ENCODE data around the gene NEDD4L. TPM values are rescaled to one million over a fixed set of nuclear protein-coding genes. Genes with fewer than 3 reads are reported as not detected.

The NEDD4L gene
- total RNA-seq, 2 experiments from 2014 or later: 3.2 to 3.3 TPM

DNA sequence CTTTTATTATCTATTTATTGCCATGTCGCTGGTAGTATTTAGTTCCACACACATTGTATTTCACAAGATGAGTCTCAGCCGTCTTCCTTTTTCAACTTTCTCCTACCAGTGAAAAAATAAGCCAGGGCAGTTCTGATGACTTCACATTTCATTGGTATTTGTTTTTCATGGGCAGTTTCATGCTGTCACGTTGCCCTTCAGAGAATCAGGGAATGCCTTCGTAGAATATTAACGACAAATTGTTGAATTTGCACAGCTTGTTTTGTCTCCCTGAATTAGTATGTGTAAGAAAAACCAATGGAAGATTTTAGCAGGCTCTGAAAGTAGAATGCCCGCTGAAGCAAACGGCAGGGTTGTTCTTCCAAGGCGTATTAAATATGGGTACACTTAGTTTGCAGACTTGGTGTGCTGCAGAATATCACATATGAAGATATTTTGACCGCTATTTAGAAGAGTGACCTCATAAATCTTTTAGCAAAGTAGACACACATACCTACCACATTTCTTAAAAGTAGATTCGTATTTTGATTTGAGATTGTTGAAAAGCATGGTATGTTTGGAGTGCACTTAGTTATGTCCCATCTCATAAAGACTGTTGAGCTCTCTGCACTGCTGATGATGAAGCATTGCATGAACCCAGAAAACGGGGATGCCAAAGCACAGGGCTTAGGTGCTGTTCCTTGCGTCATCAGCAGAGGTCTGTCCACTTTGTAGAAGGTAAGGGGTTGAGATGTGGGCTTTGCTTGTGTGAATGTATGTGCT is 2.9 kb downstream of the NEDD4L start:
- DNase-seq (ENCODE audit: low spot score): no peak
- H3K4me3 ChIP-seq (ENCODE audit: low read depth, low read length, poor library complexity, severe bottlenecking): no peak overlapping the region
- H3K9me3 ChIP-seq (ENCODE audit: low read length): no peaks in the 10 kb centered on the region
- ChIA-PET POLR2A (no interaction called here), CTCF (ENCODE audit: unreplicated experiment) (no interaction called here)
- intact Hi-C loops (cut with micrococcal nuclease; ENCODE audit: unreplicated experiment): loop anchor here (10.0 kb wide), 1 partner anchor 718 kb away; no protein-coding TSS in a partner anchor
- H3K4me1 ChIP-seq (ENCODE audit: insufficient read depth, low read length, poor library complexity, severe bottlenecking): peaks cover 6% of the 10 kb centered on the region
- no peak overlapping the region for H3K27ac ChIP-seq (ENCODE audit: low read depth, low read length, poor library complexity, severe bottlenecking)
- H3K36me3 ChIP-seq (ENCODE audit: insufficient read depth, low read length): no peaks in the 10 kb centered on the region
- H3K4me2 ChIP-seq (ENCODE audit: low read length): no peak overlapping the region
- H4K20me1 ChIP-seq (ENCODE audit: insufficient read depth, low read length): no peaks in the 10 kb centered on the region
- H3K79me2 ChIP-seq (ENCODE audit: insufficient read depth, low read depth, low read length): no peaks in the 10 kb centered on the region
- H2AFZ ChIP-seq (ENCODE audit: low read length): no peak overlapping the region
- BruUV-seq (replicated peaks): no TSS peak
- H3K9me2 ChIP-seq (ENCODE audit: insufficient read depth, low read length): no peaks in the 10 kb centered on the region
- TF ChIP-seq EZH2phosphoT487 (IDR thresholded peaks at IDR 0.05; ENCODE audit: borderline replicate concordance, low read depth, low read length): no peak
- TF ChIP-seq, protein P1, sequence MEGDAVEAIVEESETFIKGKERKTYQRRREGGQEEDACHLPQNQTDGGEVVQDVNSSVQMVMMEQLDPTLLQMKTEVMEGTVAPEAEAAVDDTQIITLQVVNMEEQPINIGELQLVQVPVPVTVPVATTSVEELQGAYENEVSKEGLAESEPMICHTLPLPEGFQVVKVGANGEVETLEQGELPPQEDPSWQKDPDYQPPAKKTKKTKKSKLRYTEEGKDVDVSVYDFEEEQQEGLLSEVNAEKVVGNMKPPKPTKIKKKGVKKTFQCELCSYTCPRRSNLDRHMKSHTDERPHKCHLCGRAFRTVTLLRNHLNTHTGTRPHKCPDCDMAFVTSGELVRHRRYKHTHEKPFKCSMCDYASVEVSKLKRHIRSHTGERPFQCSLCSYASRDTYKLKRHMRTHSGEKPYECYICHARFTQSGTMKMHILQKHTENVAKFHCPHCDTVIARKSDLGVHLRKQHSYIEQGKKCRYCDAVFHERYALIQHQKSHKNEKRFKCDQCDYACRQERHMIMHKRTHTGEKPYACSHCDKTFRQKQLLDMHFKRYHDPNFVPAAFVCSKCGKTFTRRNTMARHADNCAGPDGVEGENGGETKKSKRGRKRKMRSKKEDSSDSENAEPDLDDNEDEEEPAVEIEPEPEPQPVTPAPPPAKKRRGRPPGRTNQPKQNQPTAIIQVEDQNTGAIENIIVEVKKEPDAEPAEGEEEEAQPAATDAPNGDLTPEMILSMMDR (conservative IDR thresholded peaks at IDR 0.05; ENCODE audit: low read length): no peak

DNA sequence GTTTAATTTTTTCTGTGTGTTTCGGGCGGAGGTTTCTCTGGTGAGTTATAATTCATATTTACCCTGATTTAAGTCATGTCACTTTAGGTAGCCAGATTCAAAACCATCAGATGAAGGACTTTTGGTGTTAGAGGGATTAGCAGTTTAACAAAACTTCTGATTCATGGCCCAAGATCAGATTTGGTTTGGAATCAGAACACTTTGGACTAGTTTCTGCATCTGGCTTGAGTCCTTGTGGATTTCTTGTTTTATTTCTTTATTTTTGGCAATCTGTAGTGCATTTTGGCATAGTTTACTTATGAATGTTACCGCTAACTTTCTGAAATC is 3.5 kb downstream of the NEDD4L start:
- no peak overlapping the region for H2AFZ ChIP-seq (ENCODE audit: low read length)
- ChIA-PET CTCF (ENCODE audit: unreplicated experiment) (no interaction called here), POLR2A (no interaction called here)
- intact Hi-C loops (cut with micrococcal nuclease; ENCODE audit: unreplicated experiment): loop anchor here (10.0 kb wide), 1 partner anchor 717 kb away; no protein-coding TSS in a partner anchor
- TF ChIP-seq EZH2phosphoT487 (IDR thresholded peaks at IDR 0.05; ENCODE audit: borderline replicate concordance, low read depth, low read length): no peak
- TF ChIP-seq, protein P1 (conservative IDR thresholded peaks at IDR 0.05; ENCODE audit: low read length): no peak
- H3K27ac ChIP-seq (ENCODE audit: low read depth, low read length, poor library complexity, severe bottlenecking): no peak overlapping the region
- no peaks in the 10 kb centered on the region for H3K79me2 ChIP-seq (ENCODE audit: insufficient read depth, low read depth, low read length)
- no peak for DNase-seq (ENCODE audit: low spot score)
- no peaks in the 10 kb centered on the region for H3K9me3 ChIP-seq (ENCODE audit: low read length)
- H3K9me2 ChIP-seq (ENCODE audit: insufficient read depth, low read length): no peaks in the 10 kb centered on the region
- H4K20me1 ChIP-seq (ENCODE audit: insufficient read depth, low read length): no peaks in the 10 kb centered on the region
- BruUV-seq (replicated peaks): no TSS peak
- H3K4me3 ChIP-seq (ENCODE audit: low read depth, low read length, poor library complexity, severe bottlenecking): no peak overlapping the region
- H3K4me1 ChIP-seq (ENCODE audit: insufficient read depth, low read length, poor library complexity, severe bottlenecking): peaks cover 6% of the 10 kb centered on the region
- no peak overlapping the region for H3K4me2 ChIP-seq (ENCODE audit: low read length)
- no peaks in the 10 kb centered on the region for H3K36me3 ChIP-seq (ENCODE audit: insufficient read depth, low read length)

DNA sequence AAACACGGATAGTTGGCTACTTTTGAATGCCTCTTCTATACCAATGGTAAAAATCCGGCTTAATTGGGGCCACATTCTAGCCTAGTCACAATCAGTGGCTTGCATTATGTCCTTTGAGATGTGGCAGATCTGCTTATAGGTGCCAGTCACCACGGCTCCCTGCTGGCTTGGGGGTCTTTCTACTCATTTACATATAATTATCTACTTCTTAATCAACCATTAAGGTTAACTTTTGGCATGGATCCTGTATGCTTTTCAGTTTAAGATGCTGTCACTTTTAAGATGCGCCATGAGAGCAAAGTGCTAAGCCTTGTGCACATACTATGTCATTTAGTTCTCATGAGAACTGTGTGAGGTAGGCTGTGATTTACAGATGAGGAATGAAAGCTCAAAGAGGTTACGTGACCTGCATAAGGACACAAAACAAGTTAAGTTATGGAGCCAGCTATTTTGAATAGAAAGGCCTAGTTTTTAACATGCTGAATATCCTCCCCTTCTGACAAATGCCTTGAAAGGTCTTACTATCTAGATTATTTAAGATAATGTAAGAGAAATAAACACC is 4.1 kb downstream of the NEDD4L start:
- ChIA-PET CTCF (ENCODE audit: unreplicated experiment) (no interaction called here), POLR2A (no interaction called here)
- H3K4me2 ChIP-seq (ENCODE audit: low read length): no peak overlapping the region
- H3K27ac ChIP-seq (ENCODE audit: low read depth, low read length, poor library complexity, severe bottlenecking): no peak overlapping the region
- H3K36me3 ChIP-seq (ENCODE audit: insufficient read depth, low read length): no peaks in the 10 kb centered on the region
- no peak overlapping the region for H2AFZ ChIP-seq (ENCODE audit: low read length)
- no peak for TF ChIP-seq EZH2phosphoT487 (IDR thresholded peaks at IDR 0.05; ENCODE audit: borderline replicate concordance, low read depth, low read length)
- TF ChIP-seq, protein P1 (conservative IDR thresholded peaks at IDR 0.05; ENCODE audit: low read length): no peak
- H3K9me2 ChIP-seq (ENCODE audit: insufficient read depth, low read length): no peaks in the 10 kb centered on the region
- H3K4me1 ChIP-seq (ENCODE audit: insufficient read depth, low read length, poor library complexity, severe bottlenecking): peaks cover 2% of the 10 kb centered on the region
- BruUV-seq (replicated peaks): no TSS peak
- intact Hi-C loops (cut with micrococcal nuclease; ENCODE audit: unreplicated experiment): loop anchor here (10.0 kb wide), 1 partner anchor 717 kb away; no protein-coding TSS in a partner anchor
- H3K79me2 ChIP-seq (ENCODE audit: insufficient read depth, low read depth, low read length): no peaks in the 10 kb centered on the region
- no peak for DNase-seq (ENCODE audit: low spot score)
- no peaks in the 10 kb centered on the region for H3K9me3 ChIP-seq (ENCODE audit: low read length)
- no peak overlapping the region for H3K4me3 ChIP-seq (ENCODE audit: low read depth, low read length, poor library complexity, severe bottlenecking)
- H4K20me1 ChIP-seq (ENCODE audit: insufficient read depth, low read length): no peaks in the 10 kb centered on the region

Measured in OCI-LY7 (cell line).